Dermis microvascular lymphatic vessel endothelial cell (primary cell): ENCODE results near the gene CCND1. TPM values are rescaled to one million over a fixed set of nuclear protein-coding genes. Genes with fewer than 3 reads are reported as not detected.

Experiments
- DNase-seq, 2 donors: peaks; one replicate each; pipeline versions ENCODE4 v3.0.0 to v3.0.0-alpha.2; 2010; ENCODE audit warnings: low read depth in 2 of 2
- total RNA-seq: library from RNA; depleted of rRNA; stranded (reverse); fragments of >200 nt; gene quantifications from 2 replicates; pipeline ENCODE4 v1.2.1, GENCODE V29; 2014

The CCND1 gene
- total RNA-seq, result 222 and 302 TPM in 2 replicates

GRCh38 chr11:69640995-69641581 lies at the start of gene CCND1:
CCND1 (plus strand) TSS chr11:69641156; CDS start chr11:69641314, 158 bp downstream.
- DNase-seq, result peak; percentile 89 to 92

DNA sequence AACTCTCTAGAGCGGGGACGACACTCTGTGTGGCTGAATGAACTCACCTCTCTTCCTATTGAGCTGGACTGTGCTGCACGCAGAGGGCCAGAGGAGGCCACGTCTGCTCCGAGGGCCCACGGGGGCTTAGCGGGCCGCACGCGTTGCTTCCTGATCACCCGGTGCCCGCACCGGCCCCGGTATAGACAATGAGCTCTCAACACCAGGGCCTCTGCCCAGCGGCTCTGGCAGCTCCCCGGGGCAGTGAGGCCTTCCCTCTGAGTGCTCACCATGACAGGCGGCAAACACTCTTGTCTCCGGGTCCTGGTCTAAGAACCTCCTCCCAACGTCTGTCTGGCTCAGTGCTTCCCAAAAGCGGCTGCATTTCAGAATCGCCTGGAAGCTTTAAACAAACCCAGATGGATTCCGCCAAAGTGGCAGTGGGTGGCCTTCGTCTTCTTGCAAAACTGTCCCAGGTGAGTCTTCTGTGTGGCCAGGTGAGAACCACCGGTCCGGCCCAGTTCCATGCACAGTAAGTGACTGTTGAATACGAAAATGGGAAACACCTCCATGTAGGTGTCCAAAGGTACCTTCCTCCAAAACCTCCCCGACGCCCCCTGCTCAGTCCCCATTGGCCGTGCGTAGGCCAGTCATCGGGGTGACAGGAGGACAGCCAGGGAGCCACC lies 47.8 kb upstream of the CCND1 start:
- no peak for DNase-seq

- no peak for DNase-seq
Measured at GRCh38 chr11:69593851-69594250, 47.1 kb upstream of the CCND1 start.

DNA sequence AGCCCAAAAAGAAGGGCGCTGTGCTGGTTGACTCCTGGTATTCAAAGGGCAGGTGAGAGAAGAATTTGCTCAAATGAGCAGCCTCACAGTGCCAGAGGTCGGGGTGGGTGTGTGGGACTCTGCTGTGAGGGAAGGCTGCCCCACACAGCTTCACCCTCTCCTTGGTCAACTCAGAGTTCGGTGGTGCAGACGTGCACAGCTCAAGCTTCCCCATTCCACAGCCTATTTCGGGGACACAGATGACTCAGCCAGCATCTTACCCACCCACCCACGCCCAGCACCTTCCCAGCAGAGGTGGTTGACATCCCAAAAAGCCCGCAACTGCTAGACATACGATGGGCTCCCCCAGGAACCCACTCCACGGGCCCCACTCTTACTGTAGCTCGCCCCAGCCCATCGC lies 46.5 kb upstream of the CCND1 start:
- DNase-seq, result no peak

- no peak for DNase-seq
Measured at GRCh38 chr11:69595805-69596665, 44.9 kb upstream of the CCND1 start.

DNA sequence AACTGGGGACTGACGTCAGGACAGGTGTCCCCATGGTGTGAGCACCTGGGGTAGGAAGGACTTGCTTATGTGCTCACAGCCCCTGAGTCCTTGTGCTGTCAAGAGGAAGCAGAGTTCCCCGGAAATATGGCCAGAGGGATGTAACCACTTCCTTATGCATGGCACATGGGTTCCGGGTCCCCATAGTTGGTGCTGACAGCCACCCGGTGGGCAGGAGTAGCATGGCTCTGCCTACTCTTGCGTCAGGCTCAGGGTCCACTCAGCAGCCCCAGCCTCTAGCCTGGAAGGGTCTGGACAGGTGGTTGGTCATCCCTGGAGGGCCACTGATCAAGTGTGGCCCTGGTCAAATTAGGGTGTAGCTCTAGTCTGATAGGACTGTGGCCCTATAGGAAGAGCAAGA lies 42.8 kb upstream of the CCND1 start:
- peak; percentile 6 to 7 for DNase-seq

DNA sequence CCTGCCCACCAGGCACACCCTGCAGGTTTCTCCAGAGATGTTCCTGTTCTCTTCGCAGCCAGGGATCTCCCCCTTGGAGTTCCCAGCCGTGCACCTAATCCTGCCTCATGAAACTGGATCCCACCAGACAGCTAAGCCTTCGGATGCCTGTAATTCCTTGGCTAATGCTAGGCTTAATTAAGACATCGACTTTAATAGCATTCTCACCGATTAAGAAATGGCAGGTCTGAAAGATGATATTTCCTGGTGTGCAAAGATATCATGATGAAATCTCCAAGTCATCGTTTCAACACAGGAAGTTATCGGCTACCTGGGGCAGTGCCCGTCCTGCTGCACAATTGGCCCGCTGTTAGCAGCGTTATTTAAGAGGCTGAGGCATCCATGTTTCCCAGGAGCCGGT lies 41.5 kb upstream of the CCND1 start:
- DNase-seq, result no peak

DNA sequence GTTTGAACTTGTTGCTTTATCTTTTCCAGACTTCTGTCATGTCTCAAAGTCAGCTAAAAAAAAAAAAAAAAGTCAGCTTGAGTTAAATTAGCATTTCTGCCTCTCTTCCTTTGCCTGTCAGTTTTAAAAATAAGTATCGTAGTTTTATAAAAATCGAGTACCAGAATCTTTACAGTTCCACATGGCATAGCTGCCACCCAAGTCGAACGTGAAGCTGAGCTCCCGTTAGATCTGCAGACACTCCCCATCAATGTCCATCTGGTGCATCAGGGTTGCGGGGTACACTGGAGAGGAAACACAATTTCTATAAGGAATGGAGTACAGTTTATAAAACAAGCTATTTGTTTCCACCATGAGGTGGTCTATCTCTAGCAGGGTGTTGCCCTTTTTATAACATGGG lies 41.0 kb upstream of the CCND1 start:
- no peak for DNase-seq

- no peak for DNase-seq
Measured at GRCh38 chr11:69601011-69601975, 39.7 kb upstream of the CCND1 start.

DNA sequence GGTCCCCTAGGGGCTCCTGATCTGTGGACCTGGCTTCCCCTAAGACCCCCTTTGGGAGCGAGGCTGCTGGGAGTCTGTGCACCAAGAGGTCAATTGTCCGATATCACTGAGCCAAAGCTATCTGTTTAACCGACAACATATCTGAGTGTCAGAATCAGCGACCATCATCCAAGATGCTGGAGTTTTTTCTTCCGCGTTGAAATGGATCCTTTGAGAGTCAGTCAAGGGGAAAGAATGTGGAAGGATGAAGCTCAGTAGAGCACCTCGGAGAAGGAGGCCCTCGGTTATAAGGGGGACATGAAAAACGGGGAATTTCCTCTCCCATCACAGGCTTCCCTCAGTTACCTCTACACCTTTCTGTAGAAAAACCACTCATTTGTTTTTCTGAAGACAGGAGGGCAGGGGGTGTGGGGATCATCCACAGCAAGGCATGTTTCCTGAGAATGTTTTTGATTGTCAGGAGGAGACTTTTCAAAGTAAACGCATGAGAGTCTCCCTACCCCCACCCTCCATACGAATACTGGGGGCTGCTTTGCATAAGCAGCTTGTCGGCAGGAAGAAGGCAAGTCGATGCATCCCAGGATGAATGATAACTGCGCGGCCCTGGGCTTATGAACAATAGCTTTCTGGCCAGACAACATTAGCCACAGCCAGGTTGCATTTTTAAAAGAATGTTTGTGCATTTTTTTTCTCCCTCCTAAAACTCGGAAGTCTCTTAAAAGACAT lies 37.7 kb upstream of the CCND1 start:
- no peak for DNase-seq

DNA sequence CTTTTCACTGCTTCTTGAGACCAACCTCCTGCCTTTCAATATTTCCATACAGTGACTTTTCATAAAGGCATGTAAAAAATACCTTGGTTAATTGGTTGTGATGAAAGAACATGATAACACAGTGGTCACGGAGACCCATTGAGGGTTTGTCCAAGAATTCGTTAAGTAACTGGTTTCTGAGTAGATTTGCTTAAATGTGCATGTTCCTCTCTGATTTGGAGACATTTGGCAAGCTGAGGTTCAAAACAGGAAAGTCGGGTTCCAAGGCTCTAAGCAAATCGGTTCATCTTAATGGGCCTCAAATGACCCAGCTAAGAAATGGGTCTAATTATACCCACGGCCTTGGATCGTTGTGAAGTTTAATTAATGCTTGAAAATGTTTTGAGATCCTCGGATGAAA lies 36.9 kb upstream of the CCND1 start:
- no peak for DNase-seq

- no peak for DNase-seq
Measured at GRCh38 chr11:69605737-69606526, 35.0 kb upstream of the CCND1 start.

- peak in 1 of 2 donors; percentile 46 for DNase-seq
Measured at GRCh38 chr11:69609351-69609750, 31.6 kb upstream of the CCND1 start.

GRCh38 chr11:69611548-69612526 lies 29.1 kb upstream of the CCND1 start:
- DNase-seq, result peak; percentile 42 to 74

- DNase-seq, result no peak
Measured at GRCh38 chr11:69613594-69613993, 27.4 kb upstream of the CCND1 start.

GRCh38 chr11:69614085-69614484 lies 26.9 kb upstream of the CCND1 start:
- DNase-seq, result no peak

- no peak for DNase-seq
Measured at GRCh38 chr11:69615545-69616278, 25.2 kb upstream of the CCND1 start.

- DNase-seq, result no peak
Measured at GRCh38 chr11:69617220-69617619, 23.7 kb upstream of the CCND1 start.
